GM19351 (cell line): Measurements from ENCODE around the gene MEIOSIN.

Source experiments
- ATAC-seq: cut with Tn5 transposase; IDR thresholded peaks from one replicate; pipeline ENCODE4 v1.9.1; 2021; ENCODE audit warnings: mild to moderate bottlenecking, moderate library complexity; ENCODE audit not compliant: unreplicated experiment

The MEIOSIN gene

GRCh38 chr19:45764945-45765701 is 31.9 kb downstream of the MEIOSIN start:
- no peak for ATAC-seq

- ATAC-seq = no peak
These were observed 32.6 kb downstream of the MEIOSIN start for GRCh38 chr19:45765702-45766295.

- ATAC-seq = no peak
These were observed 33.1 kb downstream of the MEIOSIN start for GRCh38 chr19:45766296-45766868.

- ATAC-seq = no peak
These were observed 33.7 kb downstream of the MEIOSIN start for GRCh38 chr19:45766869-45767346.

- ATAC-seq = no peak
These were observed 34.2 kb downstream of the MEIOSIN start for GRCh38 chr19:45767410-45767880.

- no peak for ATAC-seq
These were observed 34.8 kb downstream of the MEIOSIN start for GRCh38 chr19:45767881-45768654.

GRCh38 chr19:45768655-45768983 is 35.4 kb downstream of the MEIOSIN start:
- no peak for ATAC-seq

- ATAC-seq = peak; percentile 55
These were observed 35.9 kb downstream of the MEIOSIN start, which contains the start of gene SIX5 for GRCh38 chr19:45768984-45769782. Gene SIX5 (minus strand): TSS chr19:45769252. CDS start chr19:45768844, 408 bp downstream.

GRCh38 chr19:45769821-45770191 is 36.6 kb downstream of the MEIOSIN start:
- ATAC-seq = no peak

- peak; percentile 55 for ATAC-seq
These were observed 37.2 kb downstream of the MEIOSIN start for GRCh38 chr19:45770192-45771101.

GRCh38 chr19:45771311-45771933 is 38.2 kb downstream of the MEIOSIN start:
- ATAC-seq = no peak

- ATAC-seq = no peak
These were observed 39.0 kb downstream of the MEIOSIN start for GRCh38 chr19:45772130-45772840.

GRCh38 chr19:45772912-45773311 is 39.7 kb downstream of the MEIOSIN start:
- no peak for ATAC-seq

GRCh38 chr19:45773384-45773783 is 40.1 kb downstream of the MEIOSIN start:
- ATAC-seq = no peak

- no peak for ATAC-seq
These were observed 41.5 kb downstream of the MEIOSIN start for GRCh38 chr19:45774765-45775164.

- no peak for ATAC-seq
These were observed 44.2 kb downstream of the MEIOSIN start for GRCh38 chr19:45777395-45777961.

- ATAC-seq = no peak
These were observed 44.9 kb downstream of the MEIOSIN start for GRCh38 chr19:45778010-45778661.
